Measurements from ENCODE around the gene BIK. TPM values are rescaled to one million over a fixed set of nuclear protein-coding genes. Genes with fewer than 3 reads are reported as not detected.

BIK gene
- polyA plus RNA-seq, 1 of the 3 experiments (the other 2 are of a cell fraction): 0.66 TPM

DNA sequence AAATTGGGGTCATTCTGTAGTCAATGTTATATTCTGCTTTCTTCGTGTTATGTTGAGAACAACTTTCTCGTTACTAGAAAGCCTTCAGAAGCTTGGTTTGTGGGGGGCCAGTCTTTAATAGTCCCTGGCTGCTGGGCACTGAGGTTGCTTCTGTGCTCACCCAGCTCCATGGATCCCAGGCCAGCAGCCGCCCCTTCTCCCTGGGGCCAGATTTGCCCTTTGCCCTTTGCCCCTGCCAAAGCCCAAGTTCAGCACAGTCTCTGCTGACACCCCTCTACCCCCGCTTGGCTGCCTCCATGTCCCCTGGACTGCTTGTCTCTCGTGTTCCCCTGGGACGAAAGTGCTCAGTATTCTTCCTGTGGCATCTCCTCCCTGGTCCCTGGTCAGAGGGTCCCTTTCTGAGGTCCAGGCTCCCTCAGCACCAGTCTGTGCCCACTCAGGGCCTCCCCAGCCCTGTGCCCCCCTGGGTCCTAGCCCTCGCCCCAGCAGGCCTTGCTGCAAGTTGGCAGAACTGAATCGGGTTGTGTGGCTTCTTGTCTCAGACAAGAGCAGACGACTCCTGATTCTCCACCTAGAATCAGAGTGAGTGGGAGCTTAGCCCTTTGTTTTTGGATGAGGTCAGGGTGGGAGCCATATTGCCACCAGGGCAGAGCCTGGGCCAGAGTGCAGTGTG, 47.5 kb downstream of the BIK start:
- H3F3A ChIP-seq (replicated peaks; ENCODE audit: insufficient read depth): no peaks in the 10 kb centered on the region
- H3K27ac ChIP-seq (ENCODE audit: low read depth in 2 of 2, low read length in 1 of 2): no peak overlapping the region
- no peak overlapping the region for H3K4me3 ChIP-seq (ENCODE audit: low read depth in 2 of 2, low read length in 1 of 2)
- H3K4me1 ChIP-seq (ENCODE audit: control insufficient read depth in 1 of 2, insufficient read depth in 2 of 2, low read depth in 1 of 2, low read length in 1 of 2): no peaks in the 10 kb centered on the region
- H3K79me2 ChIP-seq (ENCODE audit: insufficient read depth): peaks cover 26% of the 10 kb centered on the region
- ChIA-PET POLR2A (no interaction called here), CTCF (interaction anchor here (1.0 kb wide), 1 partner anchor 13 kb away, joined by 3 read pairs; no protein-coding TSS in a partner anchor)
- no peaks in the 10 kb centered on the region for H3K27me3 ChIP-seq (ENCODE audit: insufficient read depth)
- no peak for DNase-seq
- WGBS (ENCODE audit: low lambda C conversion rate): 83% methylated on average over 2 of the region's 9 CpGs
- TF ChIP-seq EP300 (IDR thresholded peaks at IDR 0.05; ENCODE audit: borderline replicate concordance in 1 of 2, low read depth in 1 of 2, low read length in 1 of 2) (no peak), TAF1 (IDR thresholded peaks at IDR 0.05; ENCODE audit: borderline replicate concordance, low read depth, low read length) (no peak), MXI1 (IDR thresholded peaks at IDR 0.05; ENCODE audit: low read depth, low read length) (no peak), ELF1 (IDR thresholded peaks at IDR 0.05) (no peak), NFIC (IDR thresholded peaks at IDR 0.05; ENCODE audit: borderline replicate concordance) (no peak), MEF2A (IDR thresholded peaks at IDR 0.05; ENCODE audit: borderline replicate concordance, low read depth) (no peak), JUND (IDR thresholded peaks at IDR 0.05) (no peak), NRF1 (IDR thresholded peaks at IDR 0.05; ENCODE audit: low read depth, low read length) (no peak), FOXJ3 (CRISPR knock-in tag; IDR thresholded peaks at IDR 0.05) (no peak), GATA2 (CRISPR knock-in tag; IDR thresholded peaks at IDR 0.05) (no peak), POLR2AphosphoS5 (IDR thresholded peaks at IDR 0.05; ENCODE audit: low read depth, low read length) (no peak)
- TF ChIP-seq, protein P1, sequence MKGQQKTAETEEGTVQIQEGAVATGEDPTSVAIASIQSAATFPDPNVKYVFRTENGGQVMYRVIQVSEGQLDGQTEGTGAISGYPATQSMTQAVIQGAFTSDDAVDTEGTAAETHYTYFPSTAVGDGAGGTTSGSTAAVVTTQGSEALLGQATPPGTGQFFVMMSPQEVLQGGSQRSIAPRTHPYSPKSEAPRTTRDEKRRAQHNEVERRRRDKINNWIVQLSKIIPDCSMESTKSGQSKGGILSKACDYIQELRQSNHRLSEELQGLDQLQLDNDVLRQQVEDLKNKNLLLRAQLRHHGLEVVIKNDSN (IDR thresholded peaks at IDR 0.05; ENCODE audit: borderline replicate concordance, low read depth): no peak
- TF ChIP-seq, protein P2, sequence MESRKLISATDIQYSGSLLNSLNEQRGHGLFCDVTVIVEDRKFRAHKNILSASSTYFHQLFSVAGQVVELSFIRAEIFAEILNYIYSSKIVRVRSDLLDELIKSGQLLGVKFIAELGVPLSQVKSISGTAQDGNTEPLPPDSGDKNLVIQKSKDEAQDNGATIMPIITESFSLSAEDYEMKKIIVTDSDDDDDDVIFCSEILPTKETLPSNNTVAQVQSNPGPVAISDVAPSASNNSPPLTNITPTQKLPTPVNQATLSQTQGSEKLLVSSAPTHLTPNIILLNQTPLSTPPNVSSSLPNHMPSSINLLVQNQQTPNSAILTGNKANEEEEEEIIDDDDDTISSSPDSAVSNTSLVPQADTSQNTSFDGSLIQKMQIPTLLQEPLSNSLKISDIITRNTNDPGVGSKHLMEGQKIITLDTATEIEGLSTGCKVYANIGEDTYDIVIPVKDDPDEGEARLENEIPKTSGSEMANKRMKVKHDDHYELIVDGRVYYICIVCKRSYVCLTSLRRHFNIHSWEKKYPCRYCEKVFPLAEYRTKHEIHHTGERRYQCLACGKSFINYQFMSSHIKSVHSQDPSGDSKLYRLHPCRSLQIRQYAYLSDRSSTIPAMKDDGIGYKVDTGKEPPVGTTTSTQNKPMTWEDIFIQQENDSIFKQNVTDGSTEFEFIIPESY (IDR thresholded peaks at IDR 0.05; ENCODE audit: borderline replicate concordance, low read depth): no peak
- TF ChIP-seq, protein P3, sequence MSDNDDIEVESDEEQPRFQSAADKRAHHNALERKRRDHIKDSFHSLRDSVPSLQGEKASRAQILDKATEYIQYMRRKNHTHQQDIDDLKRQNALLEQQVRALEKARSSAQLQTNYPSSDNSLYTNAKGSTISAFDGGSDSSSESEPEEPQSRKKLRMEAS (IDR thresholded peaks at IDR 0.05; ENCODE audit: low read depth): no peak
- TF ChIP-seq, protein P4, sequence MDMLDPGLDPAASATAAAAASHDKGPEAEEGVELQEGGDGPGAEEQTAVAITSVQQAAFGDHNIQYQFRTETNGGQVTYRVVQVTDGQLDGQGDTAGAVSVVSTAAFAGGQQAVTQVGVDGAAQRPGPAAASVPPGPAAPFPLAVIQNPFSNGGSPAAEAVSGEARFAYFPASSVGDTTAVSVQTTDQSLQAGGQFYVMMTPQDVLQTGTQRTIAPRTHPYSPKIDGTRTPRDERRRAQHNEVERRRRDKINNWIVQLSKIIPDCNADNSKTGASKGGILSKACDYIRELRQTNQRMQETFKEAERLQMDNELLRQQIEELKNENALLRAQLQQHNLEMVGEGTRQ (IDR thresholded peaks at IDR 0.05; ENCODE audit: borderline replicate concordance, low read depth, low read length): no peak
- no peaks in the 10 kb centered on the region for H3K36me3 ChIP-seq (replicated peaks in 1 of 2; ENCODE audit: control insufficient read depth in 1 of 2, insufficient read depth in 2 of 2, low read length in 1 of 2)
- H2AFZ ChIP-seq (ENCODE audit: low read depth): no peak overlapping the region
- H3K9me2 ChIP-seq: no peaks in the 10 kb centered on the region
- no peak overlapping the region for H3K9ac ChIP-seq
- peaks cover 4% of the 10 kb centered on the region; the same call in 1 of the 2 replicates for H4K20me1 ChIP-seq (ENCODE audit: insufficient read depth)
- H3K9me3 ChIP-seq: no peaks in the 10 kb centered on the region
- no peak overlapping the region for H3K4me2 ChIP-seq
